Fibroblast of villous mesenchyme (primary cell): ENCODE results near the gene SLC22A24. TPM values are rescaled to one million over a fixed set of nuclear protein-coding genes. Genes with fewer than 3 reads are reported as not detected.

ENCODE experiments used
- DNase-seq: peaks from one replicate; pipeline ENCODE4 v3.0.0-alpha.2; 2010; ENCODE audit warnings: low read depth
- H3K4me3 ChIP-seq: 2 replicates; pipeline ENCODE4 v1.5.1; 2011; ENCODE audit warnings: low read depth, mild to moderate bottlenecking, low read length
- total RNA-seq: library from RNA; depleted of rRNA; stranded (reverse); fragments of >200 nt; gene quantifications from 2 replicates; pipeline ENCODE4 v1.2.3, GENCODE V29; 2012
- TF ChIP-seq, protein P1 (sequence below): IDR thresholded peaks from 2 replicates; pipeline ENCODE4 v1.5.1; 2012; ENCODE audit warnings: low read depth, mild to moderate bottlenecking, low read length; ENCODE audit not compliant: insufficient read depth

Gene SLC22A24, protein sequence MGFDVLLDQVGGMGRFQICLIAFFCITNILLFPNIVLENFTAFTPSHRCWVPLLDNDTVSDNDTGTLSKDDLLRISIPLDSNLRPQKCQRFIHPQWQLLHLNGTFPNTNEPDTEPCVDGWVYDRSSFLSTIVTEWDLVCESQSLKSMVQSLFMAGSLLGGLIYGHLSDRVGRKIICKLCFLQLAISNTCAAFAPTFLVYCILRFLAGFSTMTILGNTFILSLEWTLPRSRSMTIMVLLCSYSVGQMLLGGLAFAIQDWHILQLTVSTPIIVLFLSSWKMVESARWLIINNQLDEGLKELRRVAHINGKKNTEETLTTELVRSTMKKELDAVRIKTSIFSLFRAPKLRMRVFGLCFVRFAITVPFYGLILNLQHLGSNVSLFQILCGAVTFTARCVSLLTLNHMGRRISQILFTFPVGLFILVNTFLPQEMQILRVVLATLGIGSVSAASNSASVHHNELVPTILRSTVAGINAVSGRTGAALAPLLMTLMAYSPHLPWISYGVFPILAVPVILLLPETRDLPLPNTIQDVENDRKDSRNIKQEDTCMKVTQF
- total RNA-seq: not detected in 2 replicates

DNA sequence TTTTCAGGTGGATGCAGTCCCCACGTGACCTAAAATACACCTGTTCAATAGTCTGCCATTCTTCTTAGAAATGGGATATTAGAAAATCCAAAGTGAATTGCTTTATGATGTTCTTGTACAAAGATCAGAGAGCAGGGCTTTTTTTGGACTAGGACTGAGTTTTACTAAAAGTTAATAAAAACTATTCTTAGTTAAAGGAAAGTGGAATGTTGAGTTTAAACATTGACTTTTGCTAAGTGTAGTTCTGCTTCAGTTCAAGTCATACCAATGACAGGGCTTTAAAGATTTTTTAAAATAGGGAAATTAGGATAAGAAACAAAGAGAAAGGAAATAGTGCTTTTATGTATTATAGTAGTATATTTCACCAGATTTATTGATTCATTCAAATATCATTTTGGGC lies at the start of gene SLC22A24:
Gene SLC22A24, minus strand, starts transcription at position 101 of the 400 bp plus-strand sequence. CDS start 442 bp downstream, outside the sequence.
- TF ChIP-seq, protein P1, sequence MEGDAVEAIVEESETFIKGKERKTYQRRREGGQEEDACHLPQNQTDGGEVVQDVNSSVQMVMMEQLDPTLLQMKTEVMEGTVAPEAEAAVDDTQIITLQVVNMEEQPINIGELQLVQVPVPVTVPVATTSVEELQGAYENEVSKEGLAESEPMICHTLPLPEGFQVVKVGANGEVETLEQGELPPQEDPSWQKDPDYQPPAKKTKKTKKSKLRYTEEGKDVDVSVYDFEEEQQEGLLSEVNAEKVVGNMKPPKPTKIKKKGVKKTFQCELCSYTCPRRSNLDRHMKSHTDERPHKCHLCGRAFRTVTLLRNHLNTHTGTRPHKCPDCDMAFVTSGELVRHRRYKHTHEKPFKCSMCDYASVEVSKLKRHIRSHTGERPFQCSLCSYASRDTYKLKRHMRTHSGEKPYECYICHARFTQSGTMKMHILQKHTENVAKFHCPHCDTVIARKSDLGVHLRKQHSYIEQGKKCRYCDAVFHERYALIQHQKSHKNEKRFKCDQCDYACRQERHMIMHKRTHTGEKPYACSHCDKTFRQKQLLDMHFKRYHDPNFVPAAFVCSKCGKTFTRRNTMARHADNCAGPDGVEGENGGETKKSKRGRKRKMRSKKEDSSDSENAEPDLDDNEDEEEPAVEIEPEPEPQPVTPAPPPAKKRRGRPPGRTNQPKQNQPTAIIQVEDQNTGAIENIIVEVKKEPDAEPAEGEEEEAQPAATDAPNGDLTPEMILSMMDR: no peak
- no peak within 1 kb of the TSS for H3K4me3 ChIP-seq
- no peak for DNase-seq

DNA sequence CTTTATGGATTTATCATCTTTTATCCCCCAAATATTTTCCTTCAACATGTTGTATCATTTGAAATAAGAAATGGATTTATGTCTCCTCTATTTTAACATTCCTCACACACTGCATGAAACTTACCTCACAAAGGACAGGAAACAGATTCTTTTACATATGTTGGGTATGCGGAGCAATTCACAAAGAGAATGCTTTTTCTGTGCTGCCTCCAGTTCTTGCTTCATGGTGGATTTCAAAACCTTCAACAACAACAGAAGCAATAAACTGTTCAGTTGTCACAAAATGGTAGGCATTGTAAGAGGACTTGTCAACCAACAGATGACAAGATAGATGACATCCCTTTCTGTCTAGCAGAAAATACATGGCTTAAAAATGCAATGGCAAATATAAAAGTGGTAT lies 36.5 kb upstream of the SLC22A24 start:
- H3K4me3 ChIP-seq: no peak overlapping the region
- TF ChIP-seq, protein P1: no peak
- DNase-seq: no peak

DNA sequence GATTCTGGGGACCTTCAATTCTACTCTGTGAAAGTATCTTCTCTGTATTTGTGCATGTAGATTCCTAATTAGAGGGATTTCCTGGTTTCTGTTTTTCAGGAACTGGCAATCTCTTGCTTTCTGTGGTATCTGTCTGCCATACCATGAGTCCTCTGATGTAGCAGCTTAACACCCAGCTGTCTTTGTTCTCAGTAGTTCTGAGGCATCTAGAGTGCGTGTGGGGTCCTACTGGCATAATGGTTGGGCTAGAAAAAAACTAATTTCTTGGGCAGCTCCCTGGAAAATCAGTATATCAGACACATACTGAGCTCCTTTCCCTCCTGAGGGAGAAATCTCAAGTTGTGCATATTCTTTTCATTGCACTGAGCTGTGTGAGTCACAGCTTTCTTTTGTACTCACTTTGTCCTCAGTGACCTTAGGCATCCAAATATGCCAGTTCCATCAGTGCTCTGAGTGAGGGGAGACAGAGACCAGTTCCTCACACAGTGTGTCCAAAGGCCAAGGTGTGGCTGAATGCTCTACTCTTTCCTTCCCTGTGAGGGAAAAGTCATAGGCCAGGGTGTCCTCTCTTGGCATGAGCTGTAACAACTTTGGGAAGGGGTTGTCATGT lies 35.5 kb upstream of the SLC22A24 start:
- DNase-seq: no peak
- TF ChIP-seq, protein P1: no peak

DNA sequence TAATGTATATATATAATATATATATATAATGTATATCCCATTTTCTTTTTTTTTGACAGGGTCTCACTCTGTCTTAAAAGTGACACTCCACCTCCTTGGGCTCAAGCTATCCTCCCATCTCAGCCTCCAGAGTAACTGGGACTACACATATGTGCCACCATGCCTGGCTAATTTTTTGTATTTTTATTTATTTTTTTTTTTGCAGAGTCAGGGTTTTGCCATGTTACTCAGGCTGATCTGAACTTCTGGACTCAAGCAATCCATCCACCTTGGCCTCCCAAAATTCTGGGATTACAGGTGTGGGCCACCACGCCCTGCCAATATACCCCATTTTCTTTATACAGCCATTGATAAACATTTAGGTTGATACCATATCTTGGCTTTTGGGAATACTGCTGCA lies 33.9 kb upstream of the SLC22A24 start:
- no peak for DNase-seq
- no peak overlapping the region for H3K4me3 ChIP-seq
- TF ChIP-seq, protein P1: no peak

More for the DNA sequence above, 35.5 kb upstream of the SLC22A24 start:
- no peak overlapping the region for H3K4me3 ChIP-seq

DNA sequence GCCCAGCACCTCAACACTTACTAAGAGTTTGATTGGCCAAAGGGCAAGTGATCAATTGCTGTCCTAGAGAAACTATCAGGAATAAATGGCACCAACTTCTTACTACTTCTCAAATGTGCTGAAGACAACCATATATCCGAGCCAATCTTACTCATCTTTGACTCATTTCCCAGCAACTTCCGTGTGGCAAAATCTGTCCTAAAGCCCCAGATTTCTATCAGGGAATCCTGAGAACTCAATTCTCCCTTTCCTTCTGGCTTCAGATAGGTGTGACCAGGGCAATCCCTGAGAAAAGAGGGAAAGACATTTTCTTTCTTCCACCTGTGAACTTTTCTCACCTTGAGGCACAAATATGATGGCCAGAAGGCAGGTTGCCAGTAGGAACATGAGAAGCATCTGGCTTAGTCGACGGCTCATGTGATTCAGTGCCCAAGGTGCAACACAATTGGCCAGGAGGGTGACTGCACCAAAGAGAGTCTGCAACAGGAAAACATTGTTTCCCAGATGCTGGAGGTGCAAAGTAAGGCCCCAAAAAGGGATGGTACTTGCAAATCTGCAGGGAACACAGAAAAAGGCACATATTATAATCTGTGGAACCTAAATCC lies 21.8 kb upstream of the SLC22A24 start:
- H3K4me3 ChIP-seq: no peak overlapping the region
- TF ChIP-seq, protein P1: no peak
- no peak for DNase-seq

DNA sequence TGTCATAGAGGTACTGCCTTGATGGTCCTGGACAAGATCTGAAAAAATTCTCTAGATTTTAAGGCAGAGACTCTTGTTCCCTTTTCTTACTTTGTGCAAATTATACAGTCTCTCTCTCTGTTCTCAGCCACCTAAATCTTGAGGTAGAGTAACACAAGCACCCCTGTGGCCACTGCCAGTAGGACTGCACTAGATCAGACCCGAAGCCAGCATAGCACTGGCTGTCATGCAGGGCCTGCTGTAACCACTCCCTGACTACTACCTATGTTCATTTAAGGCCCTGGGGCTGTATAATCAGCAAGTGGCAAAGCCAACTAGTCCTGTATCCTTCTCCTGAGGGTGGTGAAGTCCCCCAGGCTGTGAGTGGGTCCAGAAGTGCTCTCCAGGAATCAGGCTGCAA lies 11.8 kb upstream of the SLC22A24 start:
- TF ChIP-seq, protein P1: no peak
- DNase-seq: no peak
- H3K4me3 ChIP-seq: no peak overlapping the region
